Measurements from ENCODE around the gene ATP8B1. TPM values are rescaled to one million over a fixed set of nuclear protein-coding genes. Genes with fewer than 3 reads are reported as not detected.

ATP8B1 gene
- total RNA-seq, 1 experiment from 2014 or later: 24.8 TPM

DNA sequence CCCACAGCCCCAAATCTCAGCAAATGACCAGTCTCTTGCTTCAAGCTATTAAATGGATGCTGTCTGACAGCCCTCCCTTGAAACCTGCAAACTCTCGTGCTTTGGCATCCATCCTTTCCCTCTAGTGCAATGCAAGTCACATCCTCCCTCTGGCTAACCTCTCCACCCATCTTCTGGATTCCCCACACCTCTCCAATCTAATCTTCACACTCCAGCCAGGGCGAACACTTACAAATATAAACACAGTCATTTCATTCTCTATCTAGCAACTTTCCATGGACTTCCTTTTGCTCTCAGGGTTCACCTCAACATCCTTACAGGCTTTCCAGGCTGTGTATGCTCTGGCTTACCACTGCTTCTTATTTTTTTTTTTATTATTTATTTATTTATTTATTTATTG is 171.4 kb downstream of the ATP8B1 start:
- Histone ChIP-seq H3K9me3 (ENCODE audit: low read length) (no peaks in the 10 kb centered on the region), H3K4me2 (ENCODE audit: low read length) (no peak overlapping the region), H4K20me1 (ENCODE audit: low read length) (no peaks in the 10 kb centered on the region), H2AFZ (ENCODE audit: low read length) (no peak overlapping the region), H3F3A (ENCODE audit: low read length, unreplicated experiment) (peaks cover 5% of the 10 kb centered on the region), H3K4me3 (ENCODE audit: low read length) (no peak overlapping the region), H3K27ac (ENCODE audit: low read length) (no peak overlapping the region), H3K79me2 (ENCODE audit: low read length) (no peaks in the 10 kb centered on the region), H3K9me2 (replicated peaks; ENCODE audit: low read length) (no peaks in the 10 kb centered on the region), H3K27me3 (ENCODE audit: low read length) (no peaks in the 10 kb centered on the region), H3K9ac (ENCODE audit: low read length) (no peak overlapping the region), H3K36me3 (ENCODE audit: low read depth, low read length) (no peaks in the 10 kb centered on the region), H3K4me1 (ENCODE audit: insufficient read depth, low read length) (peaks cover 28% of the 10 kb centered on the region)
- POLR2A ChIA-PET (ENCODE audit: unreplicated experiment): no interaction called here
- no peak for TF ChIP-seq CTCF (conservative IDR thresholded peaks at IDR 0.05; ENCODE audit: low read depth, low read length)
- no peak for TF ChIP-seq EZH2phosphoT487 (IDR thresholded peaks at IDR 0.05; ENCODE audit: borderline replicate concordance, low read length)
- TF ChIP-seq EZH2 (IDR thresholded peaks at IDR 0.05; ENCODE audit: low read length, unreplicated experiment): no peak
- CTCF ChIA-PET: no interaction called here
- BruUV-seq (replicated peaks): no TSS peak
- intact Hi-C loops (cut with micrococcal nuclease): loop anchor here (10.0 kb wide), 1 partner anchor 493 kb away; no protein-coding TSS in a partner anchor
- no peak for ATAC-seq
- DNase-seq: no peak

DNA sequence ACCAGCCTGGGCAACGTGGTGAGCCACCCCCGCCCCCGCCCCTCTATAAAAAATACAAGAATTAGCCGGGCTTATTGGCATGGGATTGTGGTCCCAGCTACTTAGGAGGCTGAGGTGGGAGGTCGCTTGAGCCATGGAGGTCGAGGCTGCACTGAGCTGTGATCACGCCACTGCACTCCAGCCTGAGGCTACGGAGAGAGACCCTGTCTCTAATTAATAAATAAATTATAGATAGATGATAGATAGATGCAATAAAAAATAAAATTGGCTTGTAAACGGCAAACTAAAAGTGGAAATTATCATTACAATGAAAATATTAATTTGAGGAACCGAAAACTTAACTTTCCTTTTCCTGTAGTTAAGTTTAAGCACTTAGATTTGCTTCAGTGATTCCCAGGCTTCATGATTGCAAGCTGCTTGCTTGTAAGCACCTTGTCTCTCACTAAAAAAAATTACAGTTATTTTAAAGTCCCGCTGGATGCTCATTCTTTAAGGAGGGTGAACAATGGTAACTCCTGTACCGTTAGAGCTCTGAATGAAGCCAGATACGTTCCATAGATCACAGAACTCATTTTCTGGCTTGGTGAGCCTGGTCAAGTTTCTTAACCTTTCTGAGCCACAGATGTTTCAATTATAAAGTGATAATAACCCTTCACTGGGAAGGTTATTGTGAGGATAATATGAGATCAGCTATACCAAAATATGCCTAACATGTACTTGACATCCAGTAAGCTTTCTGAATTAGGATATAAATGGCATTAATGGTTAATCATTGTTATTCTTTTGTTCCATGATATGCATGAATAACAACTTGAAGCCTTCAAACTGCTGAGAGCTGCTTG is 172.1 kb downstream of the ATP8B1 start:
- no peaks in the 10 kb centered on the region for H3K27me3 ChIP-seq (ENCODE audit: low read length)
- POLR2A ChIA-PET (ENCODE audit: unreplicated experiment): no interaction called here
- H4K20me1 ChIP-seq (ENCODE audit: low read length): no peaks in the 10 kb centered on the region
- no peaks in the 10 kb centered on the region for H3K9me3 ChIP-seq (ENCODE audit: low read length)
- no peaks in the 10 kb centered on the region for H3K36me3 ChIP-seq (ENCODE audit: low read depth, low read length)
- no peaks in the 10 kb centered on the region for H3K79me2 ChIP-seq (ENCODE audit: low read length)
- DNase-seq (no peak), ATAC-seq (no peak)
- CTCF ChIA-PET: interaction anchor here (0.5 to 0.6 kb wide), 2 partner anchors 252 to 273 kb away, joined by 3 to 11 read pairs; no protein-coding TSS in a partner anchor
- peaks cover 5% of the 10 kb centered on the region for H3F3A ChIP-seq (ENCODE audit: low read length, unreplicated experiment)
- peak overlapping the region; percentile 63 for H3K27ac ChIP-seq (ENCODE audit: low read length)
- H3K4me2 ChIP-seq (ENCODE audit: low read length): peak overlapping the region; percentile 87
- intact Hi-C loops (cut with micrococcal nuclease): loop anchor here (10.0 kb wide), 1 partner anchor 494 kb away; no protein-coding TSS in a partner anchor
- H3K9ac ChIP-seq (ENCODE audit: low read length): peak overlapping the region; percentile 73
- peaks cover 22% of the 10 kb centered on the region for H3K4me1 ChIP-seq (ENCODE audit: insufficient read depth, low read length)
- H3K9me2 ChIP-seq (replicated peaks; ENCODE audit: low read length): no peaks in the 10 kb centered on the region
- H2AFZ ChIP-seq (ENCODE audit: low read length): peak overlapping the region; percentile 92
- H3K4me3 ChIP-seq (ENCODE audit: low read length): peak overlapping the region; percentile 71
- no TSS peak for BruUV-seq (replicated peaks)
- TF ChIP-seq CTCF (conservative IDR thresholded peaks at IDR 0.05; ENCODE audit: low read depth, low read length) (no peak), EZH2 (IDR thresholded peaks at IDR 0.05; ENCODE audit: low read length, unreplicated experiment) (no peak), EZH2phosphoT487 (IDR thresholded peaks at IDR 0.05; ENCODE audit: borderline replicate concordance, low read length) (no peak)
